GM23338 (cell line): ENCODE measurements around the gene TMEM255B. TPM values are rescaled to one million over a fixed set of nuclear protein-coding genes. Genes with fewer than 3 reads are reported as not detected.

Experiments used
- ATAC-seq: fragments of 200-7000 bp; cut with Tn5 transposase; 3 replicates; pipeline ENCODE4 v1.9.1; 2020
- DNase-seq: peaks from one replicate; pipeline ENCODE4 v3.0.0-alpha.2; 2015; ENCODE audit warnings: low spot score
- H2AFZ ChIP-seq: fragments of 200-600 bp; sonication (generic); 2 replicates; pipeline ENCODE4 v1.8.0; 2016; ENCODE audit warnings: antibody characterized with exemption, mild to moderate bottlenecking, moderate library complexity
- H3F3A ChIP-seq: fragments of 200-600 bp; sonication (generic); replicated peaks from 2 replicates; pipeline ENCODE4 v1.8.0; 2017; ENCODE audit warnings: antibody characterized with exemption, mixed run types, low read depth
- H3K27ac ChIP-seq: fragments of 200-600 bp; sonication (generic); 2 replicates; pipeline ENCODE4 v1.6.1; 2016; ENCODE audit warnings: low read depth
- H3K27me3 ChIP-seq: fragments of 200-600 bp; sonication (generic); 2 replicates; pipeline ENCODE4 v1.8.0; 2016; ENCODE audit warnings: mild to moderate bottlenecking, mixed run types, moderate library complexity; ENCODE audit not compliant: insufficient read depth
- H3K36me3 ChIP-seq: fragments of 200-600 bp; sonication (generic); 2 replicates; pipeline ENCODE4 v1.8.0; 2016; ENCODE audit warnings: mild to moderate bottlenecking; ENCODE audit not compliant: insufficient read depth
- H3K4me1 ChIP-seq: fragments of 200-600 bp; sonication (generic); 2 replicates; pipeline ENCODE4 v1.8.0; 2016; ENCODE audit warnings: mild to moderate bottlenecking, moderate library complexity; ENCODE audit not compliant: insufficient read depth
- H3K4me2 ChIP-seq: fragments of 200-600 bp; sonication (generic); 2 replicates; pipeline ENCODE4 v1.7.1; 2017; ENCODE audit warnings: mixed run types
- H3K4me3 ChIP-seq: fragments of 200-600 bp; sonication (generic); 2 replicates; pipeline ENCODE4 v1.6.1; 2016; ENCODE audit warnings: mixed run types
- H3K79me2 ChIP-seq: fragments of 200-600 bp; sonication (generic); replicated peaks from 2 replicates; pipeline ENCODE4 v1.8.0; 2017; ENCODE audit warnings: mild to moderate bottlenecking; ENCODE audit not compliant: insufficient read depth
- H3K9me2 ChIP-seq: fragments of 200-600 bp; sonication (generic); 2 replicates; pipeline ENCODE4 v1.8.0; 2017; ENCODE audit not compliant: insufficient read depth
- H4K20me1 ChIP-seq: fragments of 200-600 bp; sonication (generic); replicated peaks from 2 replicates; pipeline ENCODE4 v1.8.0; 2017; ENCODE audit warnings: mild to moderate bottlenecking; ENCODE audit not compliant: insufficient read depth
- H3K27ac Mint-ChIP-seq: 2 replicates; pipeline ENCODE4 v1.8.0; 2020; ENCODE audit warnings: inconsistent platforms, mild to moderate bottlenecking, moderate library complexity, mixed read lengths
- H3K27me3 Mint-ChIP-seq: 3 replicates; pipeline ENCODE4 v1.8.0; 2022; ENCODE audit warnings: low read depth, mild to moderate bottlenecking, moderate library complexity, mixed read lengths, inconsistent platforms; ENCODE audit not compliant: insufficient read depth, poor library complexity
- H3K36me3 Mint-ChIP-seq: 3 replicates; pipeline ENCODE4 v1.8.0; 2021; ENCODE audit warnings: low read depth, mild to moderate bottlenecking, inconsistent platforms, moderate library complexity, mixed read lengths
- H3K4me1 Mint-ChIP-seq: 3 replicates; pipeline ENCODE4 v1.8.0; 2020; ENCODE audit warnings: mild to moderate bottlenecking, inconsistent platforms, mixed read lengths
- H3K4me3 Mint-ChIP-seq: 3 replicates; pipeline ENCODE4 v1.8.0; 2021; ENCODE audit warnings: moderate library complexity, mild to moderate bottlenecking, inconsistent platforms, mixed read lengths
- H3K9me3 Mint-ChIP-seq: 3 replicates; pipeline ENCODE4 v1.8.0; 2020; ENCODE audit warnings: moderate library complexity, mild to moderate bottlenecking, inconsistent platforms, mixed read lengths
- EZH2phosphoT487 ChIP-seq: fragments of 200-600 bp; sonication (generic); IDR thresholded peaks from one replicate; pipeline ENCODE4 v1.8.1; 2018; ENCODE audit warnings: antibody characterized with exemption; ENCODE audit not compliant: unreplicated experiment
- JUNB ChIP-seq: IDR thresholded peaks from one replicate; pipeline ENCODE4 v1.6.1; 2016; ENCODE audit warnings: antibody characterized with exemption; ENCODE audit not compliant: unreplicated experiment
- NANOG ChIP-seq: IDR thresholded peaks from 2 replicates; pipeline ENCODE4 v1.6.1; 2016; ENCODE audit warnings: antibody characterized with exemption, borderline replicate concordance
- ZNF114 ChIP-seq: fragments of 250-450 bp; sonication (Bioruptor Pico); IDR thresholded peaks from 2 replicates; pipeline ENCODE4 v1.5.0; 2020; ENCODE audit warnings: mild to moderate bottlenecking, moderate library complexity
- ZNF331 ChIP-seq: fragments of 250-450 bp; sonication (Bioruptor Pico); IDR thresholded peaks from 2 replicates; pipeline ENCODE4 v1.5.0; 2020; ENCODE audit warnings: low read depth, mild to moderate bottlenecking, moderate library complexity
- polyA plus RNA-seq: library from polyadenylated mRNA; unstranded; fragments of >200 nt; fragmentation: Nextera tagmentation; extraction: Ambion mirVana; gene quantifications from 2 replicates; pipeline ENCODE4 v1.2.1, GENCODE V29; 2016
- total RNA-seq: library from RNA; depleted of rRNA; stranded (reverse); fragments of >200 nt; shearing (Covaris generic); gene quantifications from 2 replicates; pipeline ENCODE4 v1.2.3, GENCODE V29; 2014
- TF ChIP-seq, protein P1 (sequence below): fragments of 250-450 bp; sonication (Bioruptor Pico); IDR thresholded peaks from 2 replicates; pipeline ENCODE4 v1.5.0; 2020; ENCODE audit warnings: mild to moderate bottlenecking, moderate library complexity
- TF ChIP-seq, protein P2 (sequence below), 2 experiments: fragments of 200-600 bp in 1 of 2; sonication (generic) in 1 of 2; conservative IDR thresholded peaks; 2 replicates each; pipeline versions ENCODE4 v1.5.1 to v1.6.1; 2016 to 2017; ENCODE audit warnings: antibody characterized with exemption in 2 of 2, low read depth in 2 of 2, mild to moderate bottlenecking in 2 of 2, moderate library complexity in 1 of 2

The TMEM255B gene
- total and polyA plus RNA-seq, 2 experiments from 2014 or later: 0.69 to 4.4 TPM

DNA sequence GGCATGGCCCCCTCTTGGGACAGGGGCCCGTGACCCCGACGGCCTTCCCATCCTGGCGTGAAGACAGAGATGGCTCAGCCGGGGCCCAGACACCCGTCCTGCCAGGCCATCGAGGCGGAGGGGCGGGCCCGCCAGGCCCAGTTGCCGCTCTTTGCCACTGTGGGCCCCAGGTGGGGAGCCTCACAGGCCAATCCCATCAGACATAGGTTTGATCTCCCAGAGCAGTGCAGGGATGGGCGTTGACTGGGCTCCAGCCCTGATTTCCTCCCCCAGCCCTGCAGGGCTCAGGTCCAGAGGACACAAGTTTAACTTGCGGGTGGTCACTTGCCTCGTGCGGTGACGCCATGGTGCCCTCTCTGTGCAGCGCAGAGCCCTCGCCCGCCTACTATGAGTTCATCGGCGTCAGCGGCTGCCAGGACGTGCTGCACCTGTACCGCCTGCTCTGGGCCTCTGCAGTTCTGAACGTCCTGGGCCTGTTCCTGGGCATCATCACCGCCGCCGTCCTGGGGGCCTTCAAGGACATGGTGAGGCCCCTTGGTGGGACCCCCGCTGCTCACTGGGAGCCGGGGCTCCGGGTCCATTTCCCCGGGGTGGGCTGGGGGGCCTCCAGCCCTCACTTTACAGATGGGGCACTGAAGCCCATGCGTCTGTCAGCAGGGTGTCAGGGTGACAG is 42.4 kb downstream of the TMEM255B start:
- H3K27ac ChIP-seq: no peak overlapping the region
- H3K27me3 ChIP-seq: no peaks in the 10 kb centered on the region
- H4K20me1 ChIP-seq: no peaks in the 10 kb centered on the region
- Mint-ChIP-seq H3K27ac (no peak overlapping the region), H3K9me3 (no peaks in the 10 kb centered on the region), H3K27me3 (peaks cover 13% of the 10 kb centered on the region), H3K36me3 (no peaks in the 10 kb centered on the region), H3K4me3 (no peak overlapping the region), H3K4me1 (no peaks in the 10 kb centered on the region)
- no peaks in the 10 kb centered on the region for H3K4me1 ChIP-seq
- no peak overlapping the region for H2AFZ ChIP-seq
- H3K9me2 ChIP-seq: no peaks in the 10 kb centered on the region
- TF ChIP-seq NANOG: no peak
- TF ChIP-seq JUNB: no peak
- no peak for TF ChIP-seq ZNF331 (CRISPR knock-in tag)
- no peak for TF ChIP-seq ZNF114 (CRISPR knock-in tag)
- no peaks in the 10 kb centered on the region for H3K79me2 ChIP-seq
- no peaks in the 10 kb centered on the region for H3K36me3 ChIP-seq
- no peak overlapping the region for H3K4me3 ChIP-seq
- DNase-seq (no peak), ATAC-seq (no peak)
- H3K4me2 ChIP-seq: no peak overlapping the region
- H3F3A ChIP-seq: no peaks in the 10 kb centered on the region

DNA sequence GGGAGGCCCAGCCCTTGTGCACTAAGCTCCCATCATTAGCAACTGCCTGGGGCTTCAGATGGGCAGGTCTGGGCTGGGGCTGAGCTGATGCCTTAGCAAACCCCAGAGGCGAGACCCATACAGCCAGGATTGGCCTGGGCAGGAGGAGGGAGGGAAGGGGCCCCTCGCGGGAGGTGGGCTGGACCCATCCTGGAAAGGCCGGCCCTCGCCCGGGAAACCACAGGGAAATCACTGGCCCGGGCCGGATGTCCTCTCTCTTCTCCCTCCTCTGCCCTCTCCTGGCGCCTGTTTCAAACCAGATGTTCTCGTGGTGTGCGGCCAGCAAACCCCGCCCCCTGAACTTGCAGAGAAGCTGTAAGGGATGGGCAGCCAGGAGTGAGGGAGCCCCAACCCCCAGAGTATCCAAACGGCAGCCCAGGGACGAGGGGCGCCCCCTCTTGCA is 43.1 kb downstream of the TMEM255B start:
- H3K4me3 ChIP-seq: no peak overlapping the region
- H3K27ac ChIP-seq: no peak overlapping the region
- H3K79me2 ChIP-seq: no peaks in the 10 kb centered on the region
- H3K4me1 Mint-ChIP-seq: no peaks in the 10 kb centered on the region
- no peaks in the 10 kb centered on the region for H3K9me2 ChIP-seq
- no peaks in the 10 kb centered on the region for H3K36me3 ChIP-seq
- no peaks in the 10 kb centered on the region for H4K20me1 ChIP-seq
- H3K4me1 ChIP-seq: no peaks in the 10 kb centered on the region
- peak overlapping the region; percentile 38 for H2AFZ ChIP-seq
- no peaks in the 10 kb centered on the region for H3F3A ChIP-seq
- H3K27me3 ChIP-seq: no peaks in the 10 kb centered on the region
- H3K9me3 Mint-ChIP-seq: peaks cover 2% of the 10 kb centered on the region; the same call in 1 of the 3 replicates
- H3K4me2 ChIP-seq: 0 out of 2 replicates have a peak overlapping the region, but pooled peaks have one; percentile 48
- no peak for TF ChIP-seq ZNF114 (CRISPR knock-in tag)
- TF ChIP-seq, protein P1, sequence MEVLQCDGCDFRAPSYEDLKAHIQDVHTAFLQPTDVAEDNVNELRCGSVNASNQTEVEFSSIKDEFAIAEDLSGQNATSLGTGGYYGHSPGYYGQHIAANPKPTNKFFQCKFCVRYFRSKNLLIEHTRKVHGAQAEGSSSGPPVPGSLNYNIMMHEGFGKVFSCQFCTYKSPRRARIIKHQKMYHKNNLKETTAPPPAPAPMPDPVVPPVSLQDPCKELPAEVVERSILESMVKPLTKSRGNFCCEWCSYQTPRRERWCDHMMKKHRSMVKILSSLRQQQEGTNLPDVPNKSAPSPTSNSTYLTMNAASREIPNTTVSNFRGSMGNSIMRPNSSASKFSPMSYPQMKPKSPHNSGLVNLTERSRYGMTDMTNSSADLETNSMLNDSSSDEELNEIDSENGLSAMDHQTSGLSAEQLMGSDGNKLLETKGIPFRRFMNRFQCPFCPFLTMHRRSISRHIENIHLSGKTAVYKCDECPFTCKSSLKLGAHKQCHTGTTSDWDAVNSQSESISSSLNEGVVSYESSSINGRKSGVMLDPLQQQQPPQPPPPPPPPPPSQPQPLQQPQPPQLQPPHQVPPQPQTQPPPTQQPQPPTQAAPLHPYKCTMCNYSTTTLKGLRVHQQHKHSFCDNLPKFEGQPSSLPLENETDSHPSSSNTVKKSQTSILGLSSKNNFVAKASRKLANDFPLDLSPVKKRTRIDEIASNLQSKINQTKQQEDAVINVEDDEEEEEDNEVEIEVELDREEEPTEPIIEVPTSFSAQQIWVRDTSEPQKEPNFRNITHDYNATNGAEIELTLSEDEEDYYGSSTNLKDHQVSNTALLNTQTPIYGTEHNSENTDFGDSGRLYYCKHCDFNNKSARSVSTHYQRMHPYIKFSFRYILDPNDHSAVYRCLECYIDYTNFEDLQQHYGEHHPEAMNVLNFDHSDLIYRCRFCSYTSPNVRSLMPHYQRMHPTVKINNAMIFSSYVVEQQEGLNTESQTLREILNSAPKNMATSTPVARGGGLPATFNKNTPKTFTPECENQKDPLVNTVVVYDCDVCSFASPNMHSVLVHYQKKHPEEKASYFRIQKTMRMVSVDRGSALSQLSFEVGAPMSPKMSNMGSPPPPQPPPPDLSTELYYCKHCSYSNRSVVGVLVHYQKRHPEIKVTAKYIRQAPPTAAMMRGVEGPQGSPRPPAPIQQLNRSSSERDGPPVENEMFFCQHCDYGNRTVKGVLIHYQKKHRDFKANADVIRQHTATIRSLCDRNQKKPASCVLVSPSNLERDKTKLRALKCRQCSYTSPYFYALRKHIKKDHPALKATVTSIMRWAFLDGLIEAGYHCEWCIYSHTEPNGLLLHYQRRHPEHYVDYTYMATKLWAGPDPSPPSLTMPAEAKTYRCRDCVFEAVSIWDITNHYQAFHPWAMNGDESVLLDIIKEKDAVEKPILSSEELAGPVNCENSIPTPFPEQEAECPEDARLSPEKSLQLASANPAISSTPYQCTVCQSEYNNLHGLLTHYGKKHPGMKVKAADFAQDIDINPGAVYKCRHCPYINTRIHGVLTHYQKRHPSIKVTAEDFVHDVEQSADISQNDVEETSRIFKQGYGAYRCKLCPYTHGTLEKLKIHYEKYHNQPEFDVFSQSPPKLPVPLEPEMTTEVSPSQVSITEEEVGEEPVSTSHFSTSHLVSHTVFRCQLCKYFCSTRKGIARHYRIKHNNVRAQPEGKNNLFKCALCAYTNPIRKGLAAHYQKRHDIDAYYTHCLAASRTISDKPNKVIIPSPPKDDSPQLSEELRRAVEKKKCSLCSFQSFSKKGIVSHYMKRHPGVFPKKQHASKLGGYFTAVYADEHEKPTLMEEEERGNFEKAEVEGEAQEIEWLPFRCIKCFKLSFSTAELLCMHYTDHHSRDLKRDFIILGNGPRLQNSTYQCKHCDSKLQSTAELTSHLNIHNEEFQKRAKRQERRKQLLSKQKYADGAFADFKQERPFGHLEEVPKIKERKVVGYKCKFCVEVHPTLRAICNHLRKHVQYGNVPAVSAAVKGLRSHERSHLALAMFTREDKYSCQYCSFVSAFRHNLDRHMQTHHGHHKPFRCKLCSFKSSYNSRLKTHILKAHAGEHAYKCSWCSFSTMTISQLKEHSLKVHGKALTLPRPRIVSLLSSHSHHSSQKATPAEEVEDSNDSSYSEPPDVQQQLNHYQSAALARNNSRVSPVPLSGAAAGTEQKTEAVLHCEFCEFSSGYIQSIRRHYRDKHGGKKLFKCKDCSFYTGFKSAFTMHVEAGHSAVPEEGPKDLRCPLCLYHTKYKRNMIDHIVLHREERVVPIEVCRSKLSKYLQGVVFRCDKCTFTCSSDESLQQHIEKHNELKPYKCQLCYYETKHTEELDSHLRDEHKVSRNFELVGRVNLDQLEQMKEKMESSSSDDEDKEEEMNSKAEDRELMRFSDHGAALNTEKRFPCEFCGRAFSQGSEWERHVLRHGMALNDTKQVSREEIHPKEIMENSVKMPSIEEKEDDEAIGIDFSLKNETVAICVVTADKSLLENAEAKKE (CRISPR knock-in tag): no peak
- TF ChIP-seq JUNB: no peak
- no peak for TF ChIP-seq EZH2phosphoT487
- TF ChIP-seq, protein P2, sequence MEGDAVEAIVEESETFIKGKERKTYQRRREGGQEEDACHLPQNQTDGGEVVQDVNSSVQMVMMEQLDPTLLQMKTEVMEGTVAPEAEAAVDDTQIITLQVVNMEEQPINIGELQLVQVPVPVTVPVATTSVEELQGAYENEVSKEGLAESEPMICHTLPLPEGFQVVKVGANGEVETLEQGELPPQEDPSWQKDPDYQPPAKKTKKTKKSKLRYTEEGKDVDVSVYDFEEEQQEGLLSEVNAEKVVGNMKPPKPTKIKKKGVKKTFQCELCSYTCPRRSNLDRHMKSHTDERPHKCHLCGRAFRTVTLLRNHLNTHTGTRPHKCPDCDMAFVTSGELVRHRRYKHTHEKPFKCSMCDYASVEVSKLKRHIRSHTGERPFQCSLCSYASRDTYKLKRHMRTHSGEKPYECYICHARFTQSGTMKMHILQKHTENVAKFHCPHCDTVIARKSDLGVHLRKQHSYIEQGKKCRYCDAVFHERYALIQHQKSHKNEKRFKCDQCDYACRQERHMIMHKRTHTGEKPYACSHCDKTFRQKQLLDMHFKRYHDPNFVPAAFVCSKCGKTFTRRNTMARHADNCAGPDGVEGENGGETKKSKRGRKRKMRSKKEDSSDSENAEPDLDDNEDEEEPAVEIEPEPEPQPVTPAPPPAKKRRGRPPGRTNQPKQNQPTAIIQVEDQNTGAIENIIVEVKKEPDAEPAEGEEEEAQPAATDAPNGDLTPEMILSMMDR (conservative IDR thresholded peaks at IDR 0.05; ENCODE audit: low read depth in 2 of 2): peak; percentile 16 to 25; a peak in 3 of 4 replicates
- peak; percentile 84 for DNase-seq
- H3K27ac Mint-ChIP-seq: no peak overlapping the region
- no peaks in the 10 kb centered on the region for H3K36me3 Mint-ChIP-seq
- H3K4me3 Mint-ChIP-seq: no peak overlapping the region
- peak; percentile 87 for ATAC-seq
- H3K27me3 Mint-ChIP-seq: peaks cover 13% of the 10 kb centered on the region
